Right lung (tissue), 10 donors: ENCODE data around the gene IL15. TPM values are rescaled to one million over a fixed set of nuclear protein-coding genes. Genes with fewer than 3 reads are reported as not detected.
"Not testable (repeated sequence)": the region's sequence is repeated elsewhere in the genome, so short reads cannot be mapped to it uniquely, and the experiment has no call there.

Source experiments
- DNase-seq, 2 donors: peaks; one replicate each; pipeline ENCODE4 v3.0.0-alpha.2; 2013
- long read RNA-seq, 8 donors: transcript quantifications; one replicate each; lab custom pipeline, GENCODE V29; 2026
- polyA plus RNA-seq, 5 donors: library from polyadenylated mRNA; unstranded; fragments of 120-200 nt; gene quantifications; one replicate each; pipeline versions ENCODE4 v1.2.1 to v1.2.3, GENCODE V29; 2013; ENCODE audit warnings: inconsistent platforms in 1 of 5, low replicate concordance in 1 of 5; ENCODE audit not compliant: insufficient read length in 5 of 5, insufficient read depth in 1 of 5

The IL15 gene, protein sequence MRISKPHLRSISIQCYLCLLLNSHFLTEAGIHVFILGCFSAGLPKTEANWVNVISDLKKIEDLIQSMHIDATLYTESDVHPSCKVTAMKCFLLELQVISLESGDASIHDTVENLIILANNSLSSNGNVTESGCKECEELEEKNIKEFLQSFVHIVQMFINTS
- 1 to 10 TPM in 3 of 5 donors, under 1 TPM in 2; 0.90 to 1.3 (median 1.2) TPM for polyA plus RNA-seq
- long read RNA-seq, donor 1 = 0 reads
- long read RNA-seq, donor 2 = 0 reads
- long read RNA-seq, donor 3 = 0 reads
- long read RNA-seq, donor 4 = 0 reads
- long read RNA-seq, donor 5 = 0 reads
- long read RNA-seq, donor 6 = 0 reads
- long read RNA-seq, donor 7 = 0 reads
- long read RNA-seq, donor 8 = 0 reads

DNA sequence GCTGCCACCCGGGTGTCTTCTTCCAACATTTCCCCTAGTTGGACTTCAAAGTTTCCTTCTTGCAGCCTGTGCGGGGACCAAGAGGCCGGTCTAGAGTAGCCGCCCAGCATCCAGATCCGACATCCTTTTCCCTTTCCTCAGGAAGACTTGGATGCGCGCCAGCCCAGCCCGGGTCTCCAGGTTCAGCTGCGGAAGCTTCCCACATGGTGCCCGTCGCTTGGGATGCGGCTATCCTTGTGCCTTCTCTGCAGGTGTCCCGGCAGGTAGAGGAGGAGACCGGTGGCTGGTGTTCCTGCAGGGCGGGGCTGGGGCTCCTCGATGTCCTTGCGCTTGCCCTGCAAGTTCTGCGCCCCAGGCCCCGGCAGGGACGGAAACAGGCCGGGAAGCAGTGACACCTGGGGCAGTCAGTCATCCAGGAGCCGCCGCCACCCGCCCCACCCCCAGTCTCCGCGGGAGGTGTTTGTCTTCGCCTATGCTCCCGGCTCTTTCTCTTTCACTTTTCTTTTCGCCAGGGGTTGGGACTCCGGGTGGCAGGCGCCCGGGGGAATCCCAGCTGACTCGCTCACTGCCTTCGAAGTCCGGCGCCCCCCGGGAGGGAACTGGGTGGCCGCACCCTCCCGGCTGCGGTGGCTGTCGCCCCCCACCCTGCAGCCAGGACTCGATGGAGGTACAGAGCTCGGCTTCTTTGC lies at the start of gene IL15:
Gene IL15, plus strand, starts transcription at position 502 of the 689 bp plus-strand sequence. CDS start 82,882 bp downstream, outside the sequence.
- peak; percentile 28 to 33 for DNase-seq

DNA sequence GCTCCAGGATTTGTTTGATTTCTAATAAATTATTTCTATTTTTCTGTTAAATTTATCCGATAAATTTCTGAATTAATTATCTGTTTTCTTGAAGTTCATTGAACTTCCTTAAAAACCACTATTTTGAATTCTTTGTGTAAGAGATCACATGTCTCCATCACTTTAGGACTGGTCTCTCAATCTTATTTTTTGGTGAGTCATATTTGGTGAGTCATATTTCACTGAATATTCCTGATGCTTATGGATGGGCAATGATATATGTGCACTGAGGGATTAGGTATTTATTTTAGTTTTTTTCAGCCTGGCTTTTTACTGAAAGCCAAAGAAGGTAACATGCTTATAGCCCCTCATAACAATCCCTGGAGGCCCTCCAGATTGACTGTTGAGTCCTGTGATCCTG lies 48.5 kb upstream of the IL15 start:
- DNase-seq = no peak

DNA sequence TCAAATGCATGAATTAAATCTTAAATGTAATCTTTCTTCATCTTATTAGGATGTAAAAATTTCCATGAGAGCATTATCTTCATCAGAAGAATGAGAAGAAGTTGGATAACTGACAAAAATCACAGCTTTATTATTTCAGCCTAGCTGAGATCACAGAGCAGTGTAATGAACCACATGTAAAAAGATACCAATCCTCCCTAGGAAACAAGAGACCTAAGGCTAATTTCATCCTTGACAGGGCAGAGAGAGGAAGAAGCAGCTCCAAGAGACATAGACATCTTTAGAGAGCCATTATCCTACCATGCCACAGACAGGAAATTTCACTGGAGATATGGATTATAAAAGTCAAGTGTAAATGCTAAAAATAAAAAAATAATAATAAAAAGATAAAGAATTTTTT lies 40.9 kb upstream of the IL15 start:
- no peak for DNase-seq

DNA sequence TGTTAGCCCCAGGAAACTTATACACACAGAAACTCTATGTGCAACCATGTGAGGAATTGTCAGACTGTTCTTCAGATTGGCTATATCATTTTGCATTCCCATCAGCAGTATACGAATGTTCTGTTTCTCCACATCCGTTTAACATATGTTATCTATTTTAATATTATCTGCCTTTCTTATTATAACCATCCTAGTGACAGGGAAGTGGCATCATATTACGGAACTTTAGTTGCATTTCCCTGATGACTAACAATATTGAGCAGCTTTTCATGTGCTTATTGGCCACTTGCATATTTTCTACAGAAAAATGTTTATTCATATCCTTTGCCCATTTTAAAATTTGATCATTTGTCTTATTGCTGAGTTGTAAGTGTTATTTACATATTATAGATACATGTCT lies 36.5 kb upstream of the IL15 start:
- DNase-seq = no peak

DNA sequence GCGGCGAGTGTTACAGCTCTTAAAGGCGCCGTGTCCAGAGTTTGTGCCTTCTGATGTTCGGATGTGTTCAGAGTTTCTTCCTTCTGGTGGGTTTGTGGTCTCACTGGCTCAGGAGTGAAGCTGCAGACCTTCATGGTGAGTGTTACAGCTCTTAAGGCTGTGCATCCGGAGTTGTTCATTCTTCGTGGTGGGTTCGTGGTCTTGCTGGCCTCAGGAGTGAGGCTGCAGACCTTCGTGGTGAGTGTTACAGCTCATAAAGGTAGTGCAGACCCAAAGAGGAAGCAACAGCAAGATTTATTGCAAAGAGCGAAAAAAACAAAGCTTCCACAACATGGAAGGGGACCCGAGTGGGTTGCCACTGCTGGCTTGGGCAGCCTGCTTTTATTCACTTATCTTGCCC lies 31.7 kb upstream of the IL15 start:
- not testable (repeated sequence) for DNase-seq

DNA sequence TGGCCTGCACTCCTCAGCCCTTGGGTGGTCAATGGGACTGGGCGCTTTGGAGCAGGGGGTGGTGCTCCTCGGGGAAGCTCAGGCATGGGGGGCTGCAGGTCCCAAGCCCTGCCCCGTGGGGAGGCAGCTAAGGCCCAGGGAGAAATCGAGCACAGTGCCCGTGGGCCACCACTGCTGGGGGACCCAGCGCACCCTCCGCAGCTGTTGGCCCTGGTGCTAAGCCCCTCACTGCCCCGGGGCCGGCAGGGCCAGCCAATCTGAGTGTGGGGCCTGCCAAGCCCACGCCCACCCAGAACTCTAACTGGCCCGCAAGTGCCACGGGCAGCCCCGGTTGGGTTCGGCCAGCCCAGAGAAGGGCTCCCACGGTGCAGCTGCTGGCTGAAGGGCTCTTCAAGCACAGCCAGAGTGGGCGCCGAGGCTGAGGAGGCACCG lies 30.9 kb upstream of the IL15 start:
- no peak for DNase-seq

DNA sequence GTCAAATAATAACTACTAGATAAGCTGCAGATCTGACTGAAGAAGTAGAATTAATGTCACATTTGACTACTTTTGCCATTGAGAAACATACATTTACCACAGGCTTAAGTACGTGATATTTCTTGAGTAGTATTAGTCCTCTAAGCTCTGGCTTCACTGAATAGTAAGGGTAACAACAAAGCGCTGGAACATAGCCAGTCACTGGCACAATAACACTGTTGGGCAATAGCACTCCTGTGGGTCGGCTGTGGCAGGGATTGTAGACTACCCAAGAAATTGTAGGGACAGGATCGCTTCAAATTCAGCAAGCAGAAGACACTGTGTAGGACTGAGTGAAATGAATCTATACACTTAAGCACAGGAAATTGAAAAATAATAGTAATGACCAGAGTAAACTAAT lies 27.1 kb upstream of the IL15 start:
- DNase-seq = no peak

DNA sequence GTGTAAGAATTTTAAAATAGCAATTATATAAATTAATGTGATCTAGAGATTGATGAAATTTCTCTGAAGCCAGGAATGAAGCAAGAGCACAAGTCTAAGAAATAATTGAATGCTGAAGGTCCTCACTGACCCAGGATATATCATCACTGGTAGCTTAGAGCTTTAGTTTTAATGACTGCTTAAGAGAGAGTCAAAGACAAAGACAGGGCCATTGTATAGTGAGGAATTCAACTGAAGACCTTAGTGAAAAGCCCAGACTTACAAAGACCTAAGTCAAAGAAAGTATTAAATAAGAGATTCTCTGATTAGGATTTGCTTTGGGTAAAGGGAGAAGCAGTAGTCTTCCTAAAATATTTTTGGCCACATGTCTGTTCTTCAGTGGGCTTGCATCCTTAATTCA lies 26.0 kb upstream of the IL15 start:
- DNase-seq = no peak

DNA sequence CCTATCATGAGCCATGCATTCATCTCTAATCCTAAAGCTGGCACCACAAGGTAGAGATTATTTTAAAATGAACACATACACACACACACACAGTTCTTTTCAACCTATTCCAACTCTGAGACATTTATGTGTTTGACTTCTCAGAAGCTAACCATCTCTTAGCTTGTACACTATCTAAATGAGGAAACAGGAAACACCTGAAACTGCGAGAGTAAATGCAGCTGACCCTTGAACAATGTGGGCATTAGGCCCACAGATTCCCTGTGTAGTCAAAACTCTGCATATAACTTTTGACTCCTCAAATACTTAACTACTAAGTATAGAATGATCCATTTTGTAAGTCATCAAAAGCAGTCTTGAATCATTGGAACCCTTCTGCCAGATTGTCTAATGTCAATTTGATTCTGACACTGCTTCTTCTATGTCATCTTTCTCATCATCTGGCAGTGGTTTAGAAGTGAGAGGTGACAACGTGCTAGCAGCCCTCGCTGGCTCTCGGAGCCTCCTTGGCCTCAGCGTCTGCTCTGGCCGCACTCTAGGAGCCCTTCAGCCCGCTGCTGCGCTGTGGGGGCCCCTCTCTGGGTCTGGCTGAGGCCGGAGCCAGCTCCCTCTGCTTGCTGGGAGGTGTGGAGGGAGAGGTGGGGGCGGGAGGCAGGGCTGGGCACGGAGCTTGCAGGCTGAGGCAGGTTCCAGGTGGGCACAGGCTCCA lies 21.4 kb upstream of the IL15 start:
- DNase-seq = no peak

DNA sequence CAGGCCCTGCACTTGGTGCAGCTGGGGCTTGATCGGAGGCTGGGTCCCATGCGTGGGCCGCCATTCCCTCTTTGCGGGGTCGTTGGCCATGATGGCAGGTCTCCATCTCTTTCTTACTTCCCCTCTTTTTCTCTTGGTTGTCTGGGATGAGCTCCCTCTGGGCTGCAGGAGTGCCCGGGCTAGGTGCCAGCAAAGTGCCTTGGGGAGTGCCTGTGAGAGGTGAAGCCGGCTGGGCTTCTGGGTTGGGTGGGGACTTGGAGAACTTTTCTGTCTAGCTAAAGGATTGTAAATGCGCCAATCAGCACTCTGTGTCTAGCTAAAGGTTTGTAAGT lies 20.8 kb upstream of the IL15 start:
- not testable (repeated sequence) for DNase-seq

DNA sequence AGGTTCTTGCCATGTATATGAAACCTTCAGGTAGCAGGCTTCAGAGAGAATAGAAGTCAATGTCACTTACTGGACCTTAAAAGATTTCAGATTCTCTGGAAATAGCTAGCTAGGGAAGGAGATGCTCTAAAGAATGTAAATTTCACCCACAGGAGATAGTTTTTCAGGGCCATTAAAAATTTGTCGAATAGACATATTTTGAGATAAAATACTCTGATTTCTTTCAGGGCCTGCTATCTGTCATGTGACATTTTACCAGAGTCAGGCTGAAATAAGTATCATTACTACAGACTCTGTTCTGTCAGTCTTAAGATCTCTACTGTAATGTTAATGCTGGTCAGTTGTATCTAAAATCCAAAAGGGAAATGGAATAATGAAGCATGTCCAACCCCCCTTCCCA lies 15.7 kb upstream of the IL15 start:
- no peak for DNase-seq

DNA sequence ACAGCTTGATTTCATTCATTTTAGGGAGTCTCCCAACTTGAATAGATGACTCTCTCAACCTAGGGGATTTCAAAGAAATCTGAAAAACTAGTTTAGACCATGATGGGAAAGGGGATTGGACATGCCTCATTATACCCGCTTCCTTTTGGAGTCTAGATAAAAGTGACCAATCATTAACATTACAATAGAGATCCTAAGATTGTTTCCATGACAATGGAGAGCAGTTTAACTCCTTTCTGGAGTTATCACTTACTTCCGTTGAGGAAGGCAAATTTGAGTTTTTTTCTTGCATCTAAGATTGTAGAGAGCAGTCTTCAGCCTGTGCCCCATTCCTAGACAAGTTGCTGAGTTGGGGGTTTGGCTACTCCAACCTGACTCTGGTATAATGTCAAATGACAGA lies 11.4 kb upstream of the IL15 start:
- DNase-seq = no peak

DNA sequence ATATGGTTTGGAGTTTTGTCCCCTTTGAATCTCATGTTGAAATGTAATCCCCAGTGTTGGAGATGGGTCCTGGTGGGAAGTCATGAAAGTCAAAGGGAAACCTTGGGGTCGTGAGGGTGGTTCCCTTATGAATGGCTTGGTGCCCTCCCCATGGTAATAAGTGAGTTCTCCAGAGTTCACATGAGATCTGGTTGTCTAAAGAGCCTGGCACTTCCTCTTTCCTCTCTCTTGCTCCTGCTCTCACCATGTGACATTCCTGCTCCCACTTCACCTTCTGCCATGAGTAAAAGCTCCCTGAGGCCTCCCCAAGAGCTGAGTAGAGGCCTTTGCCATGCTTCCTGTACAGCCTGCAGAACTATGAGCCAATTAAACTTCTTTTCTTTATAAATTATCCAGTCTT lies 5.5 kb upstream of the IL15 start:
- no peak for DNase-seq

DNA sequence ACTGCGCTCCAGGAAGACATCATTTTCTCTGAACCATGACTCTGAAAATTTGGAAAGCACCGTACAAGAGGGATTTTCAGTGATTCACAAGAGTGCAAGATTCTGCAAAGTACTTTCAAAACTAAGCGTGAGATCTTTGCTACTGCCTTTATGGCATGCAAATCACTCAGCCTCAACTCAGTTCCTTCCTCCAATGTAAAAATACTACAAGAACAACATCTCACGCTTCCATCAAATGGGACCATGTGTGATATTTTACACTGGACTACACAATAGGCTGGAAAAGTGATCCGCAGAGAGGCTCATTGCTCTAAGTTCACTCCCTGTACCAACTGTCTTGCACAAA lies 674 bp upstream of the IL15 start:
- no peak for DNase-seq

DNA sequence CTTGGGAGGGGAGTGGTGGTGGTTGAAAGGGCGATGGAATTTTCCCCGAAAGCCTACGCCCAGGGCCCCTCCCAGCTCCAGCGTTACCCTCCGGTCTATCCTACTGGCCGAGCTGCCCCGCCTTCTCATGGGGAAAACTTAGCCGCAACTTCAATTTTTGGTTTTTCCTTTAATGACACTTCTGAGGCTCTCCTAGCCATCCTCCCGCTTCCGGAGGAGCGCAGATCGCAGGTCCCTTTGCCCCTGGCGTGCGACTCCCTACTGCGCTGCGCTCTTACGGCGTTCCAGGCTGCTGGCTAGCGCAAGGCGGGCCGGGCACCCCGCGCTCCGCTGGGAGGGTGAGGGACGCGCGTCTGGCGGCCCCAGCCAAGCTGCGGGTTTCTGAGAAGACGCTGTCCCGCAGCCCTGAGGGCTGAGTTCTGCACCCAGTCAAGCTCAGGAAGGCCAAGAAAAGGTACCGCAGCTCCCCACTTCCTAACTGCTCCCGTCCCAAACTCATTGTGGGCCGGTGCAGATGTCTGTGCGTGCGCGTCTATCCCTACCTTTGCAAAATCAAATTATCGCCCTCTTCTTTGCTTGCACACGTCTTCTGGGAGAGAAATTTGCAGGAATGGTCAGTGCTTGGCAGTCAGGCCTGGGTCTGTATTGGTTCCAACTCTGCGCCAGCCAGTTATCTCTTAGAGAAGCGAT lies 533 bp downstream of the IL15 start:
- DNase-seq = peak; percentile 32 to 37

DNA sequence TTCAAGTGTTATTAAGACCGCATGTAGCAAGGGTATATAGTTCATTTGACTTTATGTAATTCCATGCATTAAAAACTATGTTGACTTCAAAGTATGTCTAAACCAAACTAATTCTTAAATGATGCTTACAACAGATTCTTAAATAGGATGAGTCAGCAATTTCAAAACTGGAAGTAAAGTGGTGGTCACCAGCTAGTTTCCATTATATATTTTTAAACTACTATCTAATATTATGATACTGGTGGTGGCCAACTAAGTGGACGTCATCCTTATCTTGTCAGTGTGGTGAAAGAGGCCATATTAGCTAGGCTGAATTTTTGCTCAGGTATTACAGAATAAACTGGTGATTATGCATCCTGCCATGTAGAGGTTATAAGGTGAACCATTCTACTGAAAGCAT lies 1.2 kb downstream of the IL15 start:
- DNase-seq = no peak

DNA sequence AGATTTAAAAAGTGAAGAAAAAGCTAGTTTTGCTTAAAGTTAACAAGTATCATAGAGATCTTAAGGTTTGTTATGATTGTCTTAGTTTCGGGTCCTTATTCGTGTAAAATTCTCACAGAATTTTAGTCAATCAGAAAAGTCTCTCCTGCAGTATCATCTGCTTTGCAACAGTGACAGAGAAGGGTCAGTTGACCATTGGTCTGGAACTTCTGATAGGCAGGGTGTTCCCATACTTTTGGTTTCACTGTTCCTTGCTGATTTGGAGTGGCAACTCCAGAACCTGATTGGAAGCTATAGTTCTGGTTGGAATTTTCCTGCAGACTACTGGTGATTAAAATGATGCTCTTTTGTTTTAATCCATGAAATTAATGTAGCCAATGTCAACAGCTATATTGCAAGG lies 1.8 kb downstream of the IL15 start:
- DNase-seq = no peak

DNA sequence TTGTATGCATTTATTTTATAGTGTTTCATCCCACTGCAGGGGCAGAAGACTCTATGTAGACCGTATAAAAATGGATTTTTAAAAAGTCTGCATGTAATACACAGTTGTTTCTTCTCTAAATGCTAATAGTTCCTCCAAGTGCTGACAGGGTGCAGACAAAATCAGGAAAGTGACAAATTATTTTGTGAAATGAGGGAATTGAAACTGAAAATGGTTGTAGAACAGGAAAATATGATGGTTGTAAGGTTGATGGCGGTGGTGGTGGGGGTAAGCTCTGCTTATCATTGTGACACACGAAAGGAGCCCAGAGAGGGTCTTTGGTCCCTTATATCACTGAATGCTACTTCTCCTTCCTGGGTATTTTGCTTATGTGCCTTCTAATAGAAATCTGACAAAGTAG lies 4.3 kb downstream of the IL15 start:
- no peak for DNase-seq

DNA sequence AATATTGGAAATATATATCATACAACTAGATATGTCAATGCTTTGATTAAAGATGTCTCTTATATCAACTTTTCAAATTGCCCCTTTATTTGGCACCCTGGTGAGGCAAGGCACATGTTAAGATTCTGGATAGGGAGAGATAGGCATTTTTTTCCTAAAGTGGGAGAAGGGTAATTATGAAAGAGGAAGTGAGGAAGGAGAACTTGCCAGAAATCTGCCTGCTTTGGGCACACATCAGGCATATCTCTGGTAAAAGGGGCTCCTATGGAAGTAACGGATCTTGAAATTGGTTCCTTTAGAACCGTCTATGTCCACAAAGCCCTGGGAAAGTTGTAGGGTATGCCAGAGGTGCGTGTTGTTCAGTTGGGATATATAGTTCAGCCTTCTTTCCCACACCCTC lies 5.7 kb downstream of the IL15 start:
- DNase-seq = no peak

DNA sequence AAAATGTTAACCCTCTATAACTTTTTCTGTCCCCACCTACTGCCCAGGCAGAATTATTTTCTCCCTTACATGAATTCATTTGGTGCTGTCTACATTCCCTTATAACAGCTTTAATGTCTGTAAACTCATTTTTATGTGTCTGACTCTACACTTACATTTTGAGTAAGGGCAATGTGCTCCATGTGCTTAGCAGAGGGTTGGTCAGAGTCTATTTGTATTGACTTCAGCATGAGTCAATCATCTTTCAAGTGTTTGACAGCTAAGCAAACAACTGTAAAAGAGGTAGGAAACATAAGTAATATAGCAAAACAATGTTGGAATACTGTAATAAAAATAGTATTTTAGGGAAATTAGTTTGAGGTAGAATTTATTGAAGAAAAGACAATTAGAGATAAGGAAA lies 6.3 kb downstream of the IL15 start:
- no peak for DNase-seq

DNA sequence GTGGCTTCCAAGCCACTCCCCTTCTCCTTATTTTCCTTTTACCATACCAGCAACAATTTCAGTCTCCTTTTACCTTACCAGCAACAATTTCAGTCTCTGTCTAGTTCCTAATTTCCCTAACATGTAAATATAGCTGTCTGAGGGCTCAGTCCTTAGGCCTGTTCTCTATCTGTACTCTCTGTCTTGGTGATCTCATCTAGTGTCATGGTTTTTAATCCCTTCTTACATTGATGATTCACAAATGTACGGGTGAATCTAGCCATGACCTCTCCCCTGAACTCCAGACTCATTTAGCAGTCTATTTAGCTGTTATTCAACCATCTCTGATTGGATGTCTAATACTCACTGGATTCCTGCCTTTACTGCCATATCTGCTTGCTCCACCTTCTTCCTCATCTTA lies 7.2 kb downstream of the IL15 start:
- DNase-seq = no peak

DNA sequence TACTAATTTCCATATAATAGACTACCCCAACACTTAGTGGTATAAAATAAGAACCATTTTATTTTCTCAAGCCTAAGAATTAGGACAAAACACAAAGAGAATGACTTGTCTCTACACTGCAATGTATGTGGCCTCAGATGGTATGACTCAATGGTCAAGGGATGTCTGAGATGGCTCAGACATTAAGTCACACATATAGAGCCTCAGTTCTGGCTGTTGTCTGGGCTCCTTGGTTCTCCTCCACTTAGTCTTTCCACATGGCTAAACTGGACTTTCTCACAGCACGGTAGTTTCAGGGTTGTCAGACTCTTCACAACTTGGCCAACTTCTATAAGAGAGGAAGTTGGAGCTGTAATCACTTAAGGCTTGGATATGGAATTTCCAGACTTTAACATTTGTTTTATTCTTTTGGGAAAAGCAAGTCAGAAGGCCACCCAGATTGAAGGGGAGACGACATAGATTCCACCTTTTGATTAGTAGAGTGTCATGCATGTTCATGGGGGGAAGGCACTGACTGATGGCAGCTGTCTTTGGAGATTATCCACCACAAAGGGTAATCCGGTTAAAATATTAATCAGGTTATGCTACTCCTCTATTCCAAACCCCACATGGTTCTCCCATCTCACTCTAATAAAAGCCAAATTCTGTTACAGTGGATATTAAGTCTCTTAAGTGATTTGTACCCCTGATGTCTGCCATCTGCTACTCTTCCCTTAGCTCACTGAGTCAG lies 9.4 kb downstream of the IL15 start:
- no peak for DNase-seq
